Panc1 (cell line): ENCODE measurements around the gene KCNIP4. TPM values are rescaled to one million over a fixed set of nuclear protein-coding genes. Genes with fewer than 3 reads are reported as not detected.

Source experiments
- ATAC-seq: fragments of 200-7000 bp; cut with Tn5 transposase; 2 replicates; pipeline ENCODE4 v1.9.1; 2020; ENCODE audit warnings: mild to moderate bottlenecking, moderate library complexity
- BruUV-seq: library from RNA; stranded (reverse); fragments of 400-500 nt; replicated peaks from 2 replicates; lab custom pipeline; 2021; lab: Mats Ljungman, UMichigan
- CTCF ChIA-PET: fragments of 300-600 bp; sonication (Branson Sonifier 250); formaldehyde crosslinking; loops from one replicate; lab custom pipeline; 2022; ENCODE audit warnings: antibody characterized with exemption; lab: Charles Lee
- POLR2A ChIA-PET: fragments of 300-600 bp; sonication (Branson Sonifier 250); formaldehyde crosslinking; loops from one replicate; lab custom pipeline; 2022; ENCODE audit warnings: antibody characterized with exemption; lab: Charles Lee
- DNase-seq: peaks from one replicate; pipeline ENCODE4 v3.0.0-alpha.2; 2010; ENCODE audit warnings: low read depth, low spot score
- H3K27ac ChIP-seq: 2 replicates; pipeline ENCODE4 v1.5.1; 2011; ENCODE audit warnings: mild to moderate bottlenecking, low read length, inconsistent platforms
- H3K27me3 ChIP-seq: fragments of 200-500 bp; sonication (Bioruptor generic); 2 replicates; pipeline ENCODE4 v1.6.0; 2014; ENCODE audit warnings: low read length, inconsistent platforms; ENCODE audit not compliant: control insufficient read depth, insufficient read depth
- H3K36me3 ChIP-seq: fragments of 200-500 bp; sonication (Bioruptor generic); 2 replicates; pipeline ENCODE4 v1.5.1; 2014; ENCODE audit warnings: inconsistent platforms, mild to moderate bottlenecking, low read length, moderate library complexity; ENCODE audit not compliant: control insufficient read depth, insufficient read depth
- H3K4me1 ChIP-seq: 2 replicates; pipeline ENCODE4 v1.5.1; 2011; ENCODE audit warnings: inconsistent platforms, mild to moderate bottlenecking, low read length, moderate library complexity; ENCODE audit not compliant: control insufficient read depth, insufficient read depth
- H3K4me3 ChIP-seq, 2 experiments: 2 replicates each; pipeline ENCODE4 v1.5.1; 2011 to 2012; ENCODE audit warnings: low read depth in 2 of 2, low read length in 2 of 2, mild to moderate bottlenecking in 2 of 2, inconsistent platforms in 1 of 2, moderate library complexity in 1 of 2
- H3K9me3 ChIP-seq: fragments of 200-500 bp; sonication (Bioruptor generic); 2 replicates; pipeline ENCODE4 v1.5.1; 2014; ENCODE audit warnings: low read depth, mild to moderate bottlenecking, inconsistent platforms, low read length, moderate library complexity; ENCODE audit not compliant: control insufficient read depth, insufficient read depth
- CTCF ChIP-seq: fragments of 450-650 bp; IDR thresholded peaks from 2 replicates; pipeline ENCODE4 v1.5.1; 2017; ENCODE audit warnings: mild to moderate bottlenecking
- POLR2AphosphoS5 ChIP-seq: IDR thresholded peaks from 2 replicates; pipeline ENCODE4 v1.6.1; 2012; ENCODE audit warnings: mild to moderate bottlenecking, low read depth, low read length, moderate library complexity
- REST ChIP-seq, 2 experiments: IDR thresholded peaks; 2 replicates each; pipeline ENCODE4 v1.6.1; 2011 to 2012; ENCODE audit warnings: low read depth in 2 of 2, control low read depth in 1 of 2, low read length in 1 of 2, mild to moderate bottlenecking in 1 of 2, moderate library complexity in 1 of 2; ENCODE audit not compliant: insufficient read depth in 1 of 2
- SIN3A ChIP-seq: IDR thresholded peaks from 2 replicates; pipeline ENCODE4 v1.6.1; 2012; ENCODE audit warnings: low read depth, mild to moderate bottlenecking, low read length, moderate library complexity, borderline replicate concordance; ENCODE audit not compliant: insufficient read depth
- TCF7L2 ChIP-seq: IDR thresholded peaks from 2 replicates; pipeline ENCODE4 v1.6.1; 2011; ENCODE audit warnings: mild to moderate bottlenecking, low read depth, low read length, inconsistent platforms
- in situ Hi-C: cut with HindIII; loops from 2 replicates; pipeline ENCODE4 v1.10.0; 2016; ENCODE audit warnings: low sequenced_read_pairs, low pct_unique_long_range_greater_than_20kb
- intact Hi-C: fragments of 100-400 bp; cut with micrococcal nuclease; formaldehyde crosslinking; loops from one replicate; pipeline ENCODE4 v1.10.0; 2022; ENCODE audit not compliant: unreplicated experiment
- total RNA-seq: library from RNA; stranded (reverse); gene quantifications from one replicate; pipeline ENCODE4 v1.2.1, GENCODE V29; 2021; ENCODE audit not compliant: unreplicated experiment

Gene KCNIP4
- total RNA-seq, 1 experiment from 2014 or later: not detected

GRCh38 chr4:21879187-21879586 is 69.4 kb downstream of the KCNIP4 start:
- ChIA-PET POLR2A (no interaction called here), CTCF (interaction anchor here (0.5 kb wide), 1 partner anchor 89 kb away, joined by 3 read pairs; no protein-coding TSS in a partner anchor)
- in situ Hi-C loops: no loop called here
- Histone ChIP-seq H3K4me1 (no peaks in the 10 kb centered on the region), H3K4me3 (no peak overlapping the region), H3K9me3 (no peaks in the 10 kb centered on the region), H3K27me3 (no peaks in the 10 kb centered on the region), H3K27ac (no peak overlapping the region), H3K36me3 (no peaks in the 10 kb centered on the region)
- intact Hi-C loops: no loop called here
- no peak for TF ChIP-seq SIN3A
- no peak for TF ChIP-seq POLR2AphosphoS5
- TF ChIP-seq CTCF: no peak
- TF ChIP-seq REST (IDR thresholded peaks at IDR 0.05; ENCODE audit: insufficient read depth in 1 of 2, low read depth in 2 of 2, low read length in 1 of 2): no peak
- TF ChIP-seq TCF7L2: no peak
- DNase-seq (no peak), ATAC-seq (no peak)
- BruUV-seq: no TSS peak

- TF ChIP-seq POLR2AphosphoS5 (no peak), TCF7L2 (no peak), SIN3A (no peak), CTCF (no peak), REST (IDR thresholded peaks at IDR 0.05; ENCODE audit: insufficient read depth in 1 of 2, low read depth in 2 of 2, low read length in 1 of 2) (no peak)
- H3K27ac ChIP-seq: no peak overlapping the region
- no peak overlapping the region for H3K4me3 ChIP-seq
- intact Hi-C loops (no loop called here), in situ Hi-C loops (no loop called here)
- DNase-seq (no peak), ATAC-seq (no peak)
- CTCF ChIA-PET: no interaction called here
- no peaks in the 10 kb centered on the region for H3K27me3 ChIP-seq
- H3K4me1 ChIP-seq: no peaks in the 10 kb centered on the region
- BruUV-seq: no TSS peak
- POLR2A ChIA-PET: no interaction called here
- no peaks in the 10 kb centered on the region for H3K9me3 ChIP-seq
- no peaks in the 10 kb centered on the region for H3K36me3 ChIP-seq
Measured at GRCh38 chr4:21876711-21877110, 71.9 kb downstream of the KCNIP4 start.
